Measurements from ENCODE around the gene ATXN2L.

- TF ChIP-seq STAT1 (IDR thresholded peaks at IDR 0.05; ENCODE audit: unreplicated experiment), result no peak
- TF ChIP-seq CTCF (conservative IDR thresholded peaks at IDR 0.05; ENCODE audit: low read depth in 2 of 2), result no peak
- no peak for TF ChIP-seq CREB1 (CRISPR knock-in tag; IDR thresholded peaks at IDR 0.05; ENCODE audit: low read depth)
- TF ChIP-seq EZH2phosphoT487 (IDR thresholded peaks at IDR 0.05; ENCODE audit: unreplicated experiment), result no peak
- no peak for TF ChIP-seq POLR2AphosphoS5 (IDR thresholded peaks at IDR 0.05; ENCODE audit: low read depth)
- TF ChIP-seq REST (IDR thresholded peaks at IDR 0.05; ENCODE audit: unreplicated experiment), result no peak
- no peak for TF ChIP-seq EZH2 (IDR thresholded peaks at IDR 0.05; ENCODE audit: low read depth, unreplicated experiment)
- no peak for TF ChIP-seq JUNB (IDR thresholded peaks at IDR 0.05; ENCODE audit: unreplicated experiment)
Observed at GRCh38 chr16:28879261-28879840, 56.6 kb downstream of the ATXN2L start.

Data from GM23338 (cell line).